Measurements from ENCODE around the gene KCNK4. TPM values are rescaled to one million over a fixed set of nuclear protein-coding genes. Genes with fewer than 3 reads are reported as not detected.

KCNK4 gene
- total and polyA plus RNA-seq, 4 donors: not detected

DNA sequence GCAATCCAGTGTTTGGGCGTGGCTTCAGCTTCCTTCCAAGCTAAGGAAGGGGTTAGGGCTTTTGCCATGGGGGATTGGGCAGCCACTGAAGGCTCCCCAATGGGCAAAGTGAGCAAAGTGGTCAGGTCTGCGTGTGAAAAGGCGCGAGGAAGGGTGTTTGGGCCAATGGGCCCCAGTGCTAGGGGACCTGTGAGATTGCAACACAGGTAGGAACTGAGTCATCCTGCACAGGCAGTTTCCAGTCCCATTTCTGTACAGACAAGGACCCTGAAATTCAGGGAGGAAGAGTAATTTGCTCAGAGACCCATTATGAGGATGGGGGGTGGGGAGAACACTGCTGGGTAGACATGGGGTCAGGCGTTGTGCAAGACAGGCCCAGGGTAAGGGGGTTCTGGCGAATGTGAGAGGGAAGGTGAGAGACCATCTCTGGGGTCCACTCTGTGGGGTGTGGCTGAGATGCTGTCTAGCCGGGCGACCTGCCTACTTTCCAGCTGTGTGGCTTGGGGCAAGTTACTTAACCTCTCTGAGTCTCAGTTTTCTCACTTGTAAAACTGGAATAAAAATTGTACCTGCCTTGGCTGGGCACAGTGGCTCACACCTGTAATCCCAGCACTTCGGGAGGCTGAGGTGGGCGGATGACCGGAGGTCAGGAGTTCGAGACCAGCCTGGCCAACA lies 56.2 kb downstream of the KCNK4 start:
- Histone ChIP-seq H3K4me3 (ENCODE audit: low read depth in 1 of 3, low read length in 3 of 3) (no peak overlapping the region), H3K9me3 (ENCODE audit: control insufficient read depth in 4 of 4, low read length in 3 of 4) (no peaks in the 10 kb centered on the region), H3K27ac (ENCODE audit: low read depth in 1 of 2, low read length in 2 of 2) (no peak overlapping the region), H3K9ac (ENCODE audit: low read depth in 1 of 2, low read length in 2 of 2) (no peak overlapping the region), H3K27me3 (ENCODE audit: control insufficient read depth in 4 of 4, insufficient read depth in 4 of 4, low read length in 3 of 4) (no peaks in the 10 kb centered on the region), H3K36me3 (ENCODE audit: control insufficient read depth in 4 of 4, insufficient read depth in 3 of 4, low read depth in 1 of 4, low read length in 3 of 4) (no peaks in the 10 kb centered on the region), H3K4me1 (ENCODE audit: control insufficient read depth in 4 of 4, insufficient read depth in 4 of 4, low read length in 3 of 4) (peaks cover 0 to 6% (median 2%) of the 10 kb centered on the region in 4 donors)
- WGBS: 92% methylated on average over 12 of the region's 12 CpGs
- no peak for TF ChIP-seq YY1 (IDR thresholded peaks at IDR 0.05)
- no peak for TF ChIP-seq HNF4A (conservative IDR thresholded peaks at IDR 0.05)
- no peak for TF ChIP-seq SP1 (IDR thresholded peaks at IDR 0.05)
- TF ChIP-seq, protein P1, sequence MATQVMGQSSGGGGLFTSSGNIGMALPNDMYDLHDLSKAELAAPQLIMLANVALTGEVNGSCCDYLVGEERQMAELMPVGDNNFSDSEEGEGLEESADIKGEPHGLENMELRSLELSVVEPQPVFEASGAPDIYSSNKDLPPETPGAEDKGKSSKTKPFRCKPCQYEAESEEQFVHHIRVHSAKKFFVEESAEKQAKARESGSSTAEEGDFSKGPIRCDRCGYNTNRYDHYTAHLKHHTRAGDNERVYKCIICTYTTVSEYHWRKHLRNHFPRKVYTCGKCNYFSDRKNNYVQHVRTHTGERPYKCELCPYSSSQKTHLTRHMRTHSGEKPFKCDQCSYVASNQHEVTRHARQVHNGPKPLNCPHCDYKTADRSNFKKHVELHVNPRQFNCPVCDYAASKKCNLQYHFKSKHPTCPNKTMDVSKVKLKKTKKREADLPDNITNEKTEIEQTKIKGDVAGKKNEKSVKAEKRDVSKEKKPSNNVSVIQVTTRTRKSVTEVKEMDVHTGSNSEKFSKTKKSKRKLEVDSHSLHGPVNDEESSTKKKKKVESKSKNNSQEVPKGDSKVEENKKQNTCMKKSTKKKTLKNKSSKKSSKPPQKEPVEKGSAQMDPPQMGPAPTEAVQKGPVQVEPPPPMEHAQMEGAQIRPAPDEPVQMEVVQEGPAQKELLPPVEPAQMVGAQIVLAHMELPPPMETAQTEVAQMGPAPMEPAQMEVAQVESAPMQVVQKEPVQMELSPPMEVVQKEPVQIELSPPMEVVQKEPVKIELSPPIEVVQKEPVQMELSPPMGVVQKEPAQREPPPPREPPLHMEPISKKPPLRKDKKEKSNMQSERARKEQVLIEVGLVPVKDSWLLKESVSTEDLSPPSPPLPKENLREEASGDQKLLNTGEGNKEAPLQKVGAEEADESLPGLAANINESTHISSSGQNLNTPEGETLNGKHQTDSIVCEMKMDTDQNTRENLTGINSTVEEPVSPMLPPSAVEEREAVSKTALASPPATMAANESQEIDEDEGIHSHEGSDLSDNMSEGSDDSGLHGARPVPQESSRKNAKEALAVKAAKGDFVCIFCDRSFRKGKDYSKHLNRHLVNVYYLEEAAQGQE (IDR thresholded peaks at IDR 0.05): no peak
- TF ChIP-seq, protein P2, sequence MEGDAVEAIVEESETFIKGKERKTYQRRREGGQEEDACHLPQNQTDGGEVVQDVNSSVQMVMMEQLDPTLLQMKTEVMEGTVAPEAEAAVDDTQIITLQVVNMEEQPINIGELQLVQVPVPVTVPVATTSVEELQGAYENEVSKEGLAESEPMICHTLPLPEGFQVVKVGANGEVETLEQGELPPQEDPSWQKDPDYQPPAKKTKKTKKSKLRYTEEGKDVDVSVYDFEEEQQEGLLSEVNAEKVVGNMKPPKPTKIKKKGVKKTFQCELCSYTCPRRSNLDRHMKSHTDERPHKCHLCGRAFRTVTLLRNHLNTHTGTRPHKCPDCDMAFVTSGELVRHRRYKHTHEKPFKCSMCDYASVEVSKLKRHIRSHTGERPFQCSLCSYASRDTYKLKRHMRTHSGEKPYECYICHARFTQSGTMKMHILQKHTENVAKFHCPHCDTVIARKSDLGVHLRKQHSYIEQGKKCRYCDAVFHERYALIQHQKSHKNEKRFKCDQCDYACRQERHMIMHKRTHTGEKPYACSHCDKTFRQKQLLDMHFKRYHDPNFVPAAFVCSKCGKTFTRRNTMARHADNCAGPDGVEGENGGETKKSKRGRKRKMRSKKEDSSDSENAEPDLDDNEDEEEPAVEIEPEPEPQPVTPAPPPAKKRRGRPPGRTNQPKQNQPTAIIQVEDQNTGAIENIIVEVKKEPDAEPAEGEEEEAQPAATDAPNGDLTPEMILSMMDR (IDR thresholded peaks at IDR 0.05; ENCODE audit: low read depth, low read length, missing input control): no peak
- no peak for TF ChIP-seq NR2F2 (IDR thresholded peaks at IDR 0.05)
- no peak for TF ChIP-seq TAF1 (conservative IDR thresholded peaks at IDR 0.05)
- no peak for TF ChIP-seq GABPA (IDR thresholded peaks at IDR 0.05 in 1 of 2, conservative IDR thresholded peaks at IDR 0.05 in 1 of 2)
- TF ChIP-seq FOXA2 (IDR thresholded peaks at IDR 0.05): no peak
- TF ChIP-seq EGR1 (IDR thresholded peaks at IDR 0.05; ENCODE audit: low read depth in 2 of 2): no peak
- TF ChIP-seq RAD21 (IDR thresholded peaks at IDR 0.05): no peak
- TF ChIP-seq JUND (IDR thresholded peaks at IDR 0.05): no peak
- TF ChIP-seq FOXA1 (IDR thresholded peaks at IDR 0.05): no peak
- TF ChIP-seq, protein P3, sequence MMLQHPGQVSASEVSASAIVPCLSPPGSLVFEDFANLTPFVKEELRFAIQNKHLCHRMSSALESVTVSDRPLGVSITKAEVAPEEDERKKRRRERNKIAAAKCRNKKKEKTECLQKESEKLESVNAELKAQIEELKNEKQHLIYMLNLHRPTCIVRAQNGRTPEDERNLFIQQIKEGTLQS (IDR thresholded peaks at IDR 0.05): no peak
- no peak for TF ChIP-seq HNF4G (IDR thresholded peaks at IDR 0.05)
- TF ChIP-seq, protein P4, sequence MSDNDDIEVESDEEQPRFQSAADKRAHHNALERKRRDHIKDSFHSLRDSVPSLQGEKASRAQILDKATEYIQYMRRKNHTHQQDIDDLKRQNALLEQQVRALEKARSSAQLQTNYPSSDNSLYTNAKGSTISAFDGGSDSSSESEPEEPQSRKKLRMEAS (IDR thresholded peaks at IDR 0.05): no peak
- TF ChIP-seq RXRA (IDR thresholded peaks at IDR 0.05): no peak
- TF ChIP-seq, protein P5, sequence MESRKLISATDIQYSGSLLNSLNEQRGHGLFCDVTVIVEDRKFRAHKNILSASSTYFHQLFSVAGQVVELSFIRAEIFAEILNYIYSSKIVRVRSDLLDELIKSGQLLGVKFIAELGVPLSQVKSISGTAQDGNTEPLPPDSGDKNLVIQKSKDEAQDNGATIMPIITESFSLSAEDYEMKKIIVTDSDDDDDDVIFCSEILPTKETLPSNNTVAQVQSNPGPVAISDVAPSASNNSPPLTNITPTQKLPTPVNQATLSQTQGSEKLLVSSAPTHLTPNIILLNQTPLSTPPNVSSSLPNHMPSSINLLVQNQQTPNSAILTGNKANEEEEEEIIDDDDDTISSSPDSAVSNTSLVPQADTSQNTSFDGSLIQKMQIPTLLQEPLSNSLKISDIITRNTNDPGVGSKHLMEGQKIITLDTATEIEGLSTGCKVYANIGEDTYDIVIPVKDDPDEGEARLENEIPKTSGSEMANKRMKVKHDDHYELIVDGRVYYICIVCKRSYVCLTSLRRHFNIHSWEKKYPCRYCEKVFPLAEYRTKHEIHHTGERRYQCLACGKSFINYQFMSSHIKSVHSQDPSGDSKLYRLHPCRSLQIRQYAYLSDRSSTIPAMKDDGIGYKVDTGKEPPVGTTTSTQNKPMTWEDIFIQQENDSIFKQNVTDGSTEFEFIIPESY (IDR thresholded peaks at IDR 0.05): no peak
- DNase-seq (ENCODE audit: low spot score): no peak

Measured in liver (tissue), 9 donors.